Measurements from ENCODE around the gene NFU1. TPM values are rescaled to one million over a fixed set of nuclear protein-coding genes. Genes with fewer than 3 reads are reported as not detected.

The NFU1 gene
- total and polyA plus RNA-seq, 7 donors, result 43.2 to 91.4 (median 61.3) TPM

GRCh38 chr2:69400121-69400520, 37.1 kb downstream of the NFU1 start:
- Histone ChIP-seq H3K4me3 (no peak overlapping the region), H3K27me3 (no peaks in the 10 kb centered on the region), H3K36me3 (peaks cover 11 to 95% (median 30%) of the 10 kb centered on the region in 4 donors), H3K4me1 (no peaks in the 10 kb centered on the region), H3K9me3 (no peaks in the 10 kb centered on the region), H3K27ac (no peak overlapping the region)
- intact Hi-C loops (cut with DNase I), result no loop called here
- TF ChIP-seq CTCF (IDR thresholded peaks at IDR 0.05) (no peak), POLR2AphosphoS5 (IDR thresholded peaks at IDR 0.05) (no peak), POLR2A (IDR thresholded peaks at IDR 0.05) (no peak), EP300 (IDR thresholded peaks at IDR 0.05) (no peak)
- no peak for DNase-seq
- 97 to 98% methylated on average over 3 of the region's 3 CpGs for WGBS, 2 donors

DNA sequence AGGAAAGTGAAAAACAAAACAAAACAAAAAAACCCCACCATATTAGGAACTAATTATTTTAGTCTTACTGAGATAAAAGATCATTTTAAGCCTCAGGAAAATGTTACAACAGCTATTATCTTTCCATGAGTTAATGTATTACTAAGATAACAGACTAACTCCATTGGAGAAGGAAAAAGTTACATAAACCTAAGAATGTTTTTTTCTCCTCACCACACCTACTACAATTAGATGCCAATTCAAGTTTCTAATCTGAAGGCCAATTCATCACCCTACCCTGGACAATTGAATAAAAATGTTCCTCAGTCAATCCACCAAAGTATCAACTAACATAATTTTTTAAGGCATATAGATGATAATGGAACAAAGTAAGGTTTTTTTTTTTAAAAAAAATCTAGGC, 40.0 kb downstream of the NFU1 start:
- TF ChIP-seq POLR2A (IDR thresholded peaks at IDR 0.05) (no peak), POLR2AphosphoS5 (IDR thresholded peaks at IDR 0.05) (no peak), CTCF (IDR thresholded peaks at IDR 0.05) (no peak), EP300 (IDR thresholded peaks at IDR 0.05) (no peak)
- no peaks in the 10 kb centered on the region for H3K4me1 ChIP-seq
- peaks cover 11 to 91% (median 17%) of the 10 kb centered on the region in 4 donors for H3K36me3 ChIP-seq
- intact Hi-C loops (cut with DNase I), result no loop called here
- H3K27me3 ChIP-seq, result no peaks in the 10 kb centered on the region
- no peak for DNase-seq
- H3K27ac ChIP-seq, result no peak overlapping the region
- H3K4me3 ChIP-seq, result no peak overlapping the region
- no peaks in the 10 kb centered on the region for H3K9me3 ChIP-seq

DNA sequence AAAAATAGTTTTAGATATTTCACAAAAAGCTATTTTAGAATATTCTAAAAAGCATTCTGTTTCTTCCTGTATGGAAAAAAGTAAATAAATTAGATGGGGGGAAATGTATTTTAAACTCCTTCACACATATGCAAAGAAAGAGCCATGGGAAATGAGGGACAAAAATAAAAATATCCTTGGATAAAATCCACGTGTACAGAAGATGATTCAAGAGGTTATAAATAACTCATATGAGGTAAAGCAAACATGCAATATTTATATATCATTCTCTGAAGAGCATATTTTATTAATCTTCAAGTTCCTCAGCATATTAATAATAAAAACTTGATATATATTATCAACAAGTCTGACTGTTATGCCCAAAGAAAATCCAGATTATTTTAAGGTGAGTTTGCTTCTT, 41.4 kb downstream of the NFU1 start:
- intact Hi-C loops (cut with DNase I), result no loop called here
- H3K9me3 ChIP-seq, result no peaks in the 10 kb centered on the region
- no peaks in the 10 kb centered on the region for H3K27me3 ChIP-seq
- H3K4me1 ChIP-seq, result no peaks in the 10 kb centered on the region
- no peak for DNase-seq
- no peak overlapping the region for H3K27ac ChIP-seq
- TF ChIP-seq EP300 (IDR thresholded peaks at IDR 0.05) (no peak), POLR2A (IDR thresholded peaks at IDR 0.05) (no peak), POLR2AphosphoS5 (IDR thresholded peaks at IDR 0.05) (no peak), CTCF (IDR thresholded peaks at IDR 0.05) (no peak)
- 19 to 55% methylated on average over 1 of the region's 1 CpG for WGBS, 2 donors
- no peak overlapping the region for H3K4me3 ChIP-seq
- H3K36me3 ChIP-seq, result peaks cover 11 to 77% (median 16%) of the 10 kb centered on the region in 4 donors

- peaks cover 7 to 58% (median 12%) of the 10 kb centered on the region in 4 donors for H3K36me3 ChIP-seq
- intact Hi-C loops (cut with DNase I), result no loop called here
Observed at GRCh38 chr2:69393963-69394362, 43.3 kb downstream of the NFU1 start.

More at GRCh38 chr2:69393963-69394362, 43.3 kb downstream of the NFU1 start:
- H3K4me3 ChIP-seq, result no peak overlapping the region
- no peaks in the 10 kb centered on the region for H3K4me1 ChIP-seq
- H3K9me3 ChIP-seq, result no peaks in the 10 kb centered on the region
- H3K27me3 ChIP-seq, result no peaks in the 10 kb centered on the region
- no peak overlapping the region for H3K27ac ChIP-seq
- TF ChIP-seq CTCF (IDR thresholded peaks at IDR 0.05) (no peak), POLR2AphosphoS5 (IDR thresholded peaks at IDR 0.05) (no peak), EP300 (IDR thresholded peaks at IDR 0.05) (no peak), POLR2A (IDR thresholded peaks at IDR 0.05) (no peak)
- no peak for DNase-seq
